Uterus (tissue), 4 donors: Measurements from ENCODE around the gene CXorf65. TPM values are rescaled to one million over a fixed set of nuclear protein-coding genes. Genes with fewer than 3 reads are reported as not detected.

Experiments used
- DNase-seq, 2 donors: peaks; one replicate each; pipeline ENCODE4 v3.0.0-alpha.2; 2019 to 2020
- H3K27ac ChIP-seq, 2 donors: fragments of 200-600 bp; sonication (generic); 1 replicate in 1 of 2; 2 replicates in 1 of 2; pipeline ENCODE4 v1.5.1; 2016 to 2018
- H3K27me3 ChIP-seq, 2 donors: fragments of 200-600 bp; sonication (generic); one replicate each; pipeline ENCODE4 v1.5.1; 2018 to 2019; ENCODE audit warnings: control low read depth in 1 of 2
- H3K36me3 ChIP-seq, 2 donors: fragments of 200-600 bp; sonication (generic); one replicate each; pipeline ENCODE4 v1.5.1; 2019; ENCODE audit warnings: control low read depth in 1 of 2
- H3K4me1 ChIP-seq, 2 donors: fragments of 200-600 bp; sonication (generic); one replicate each; pipeline ENCODE4 v1.5.1; 2018 to 2019; ENCODE audit warnings: control low read depth in 1 of 2
- H3K4me3 ChIP-seq, 2 donors: fragments of 200-600 bp; sonication (generic); 1 replicate in 1 of 2; 2 replicates in 1 of 2; pipeline ENCODE4 v1.5.1; 2018 to 2019; ENCODE audit warnings: mild to moderate bottlenecking in 1 of 2
- H3K9me3 ChIP-seq, 2 donors: fragments of 200-600 bp; sonication (generic); one replicate each; pipeline ENCODE4 v1.5.1; 2019; ENCODE audit warnings: control low read depth in 1 of 2
- CTCF ChIP-seq, 4 experiments: fragments of 200-600 bp in 2 of 4; fragments of 450-650 bp in 2 of 4; sonication (generic) in 2 of 4; IDR thresholded peaks; one replicate each; pipeline ENCODE4 v1.5.1; 2016 to 2019; ENCODE audit warnings: antibody characterized with exemption in 4 of 4, mild to moderate bottlenecking in 2 of 4, moderate library complexity in 1 of 4
- POLR2A ChIP-seq, 2 donors: fragments of 450-650 bp; IDR thresholded peaks; one replicate each; pipeline ENCODE4 v1.6.1; 2016; ENCODE audit warnings: antibody characterized with exemption in 2 of 2, mild to moderate bottlenecking in 1 of 2, moderate library complexity in 1 of 2
- intact Hi-C: fragments of 100-400 bp; cut with DNase I; formaldehyde crosslinking; loops from one replicate; pipeline ENCODE4 v1.15.1; 2023; ENCODE audit warnings: low total_unique reads
- small RNA-seq: library from RNA; depleted of rRNA; stranded (forward); fragments of <200 nt; gene quantifications from one replicate; pipeline ENCODE3, GENCODE V24; 2016
- total RNA-seq, 4 donors: library from RNA; depleted of rRNA in 3 of 4; stranded (reverse); fragments of >200 nt in 3 of 4; gene quantifications; one replicate each; pipeline versions ENCODE4 v1.1.0 to v1.2.4, GENCODE V29; 2014 to 2023
- donor health status: DM: yes; HTN: yes; CAD: no.

Gene CXorf65
- total RNA-seq, 4 donors from 2014 or later: 1.1 TPM; not detected in 3

GRCh38 chrX:71056867-71057266 is 49.7 kb downstream of the CXorf65 start:
- TF ChIP-seq POLR2A (IDR thresholded peaks at IDR 0.05): no peak
- no peak for TF ChIP-seq CTCF (IDR thresholded peaks at IDR 0.05)
- Histone ChIP-seq H3K27ac (no peak overlapping the region), H3K4me3 (no peak overlapping the region)

More at GRCh38 chrX:71056867-71057266, 49.7 kb downstream of the CXorf65 start:
- H3K27me3 ChIP-seq: no peaks in the 10 kb centered on the region
- no peaks in the 10 kb centered on the region for H3K4me1 ChIP-seq
- no peak for DNase-seq
- intact Hi-C loops: no loop called here
- H3K36me3 ChIP-seq: no peaks in the 10 kb centered on the region
- H3K9me3 ChIP-seq: no peaks in the 10 kb centered on the region

Small RNAs within 50 kb of the gene (small RNA-seq; reads per million reads assigned to genes)
- not detected for gene CXorf65

Other genes with a start within 250 kb of the CXorf65 start
- gene TEX11, start 198.0 kb downstream of the CXorf65 start, total RNA-seq: under 1 TPM in 1 of 4 donors, not detected in 3; 0.35 TPM
- 10 to 100 TPM in 1 of 4 donors, 1 to 10 TPM in 1, under 1 TPM in 2; 0.18 to 10.4 (median 4.8) TPM for gene SLC7A3, start 175.6 kb downstream of the CXorf65 start, total RNA-seq
- 10 to 100 TPM; 32.9 to 92.7 (median 68.0) TPM for gene SNX12, start 38.4 kb downstream of the CXorf65 start, total RNA-seq
- gene FOXO4, start 10.9 kb downstream of the CXorf65 start, total RNA-seq: 10 to 100 TPM in 2 of 4 donors, 1 to 10 TPM in 2; 7.9 to 40.6 (median 10.1) TPM
- gene IL2RG, start 4.8 kb upstream of the CXorf65 start, total RNA-seq: 10 to 100 TPM in 1 of 4 donors, 1 to 10 TPM in 2, not detected in 1; 3.0 to 42.9 (median 3.3) TPM
- gene MED12, start 11.9 kb upstream of the CXorf65 start, total RNA-seq: 10 to 100 TPM; 11.2 to 91.5 (median 33.0) TPM
- gene NLGN3, start 38.1 kb upstream of the CXorf65 start, total RNA-seq: 10 to 100 TPM in 1 of 4 donors, 1 to 10 TPM in 2, not detected in 1; 1.7 to 14.4 (median 5.1) TPM
- gene GJB1, start 116.5 kb upstream of the CXorf65 start, total RNA-seq: 1 to 10 TPM in 2 of 4 donors, under 1 TPM in 1, not detected in 1; 0.27 to 5.9 (median 3.0) TPM
- 10 to 100 TPM; 12.1 to 37.9 (median 27.3) TPM for gene ZMYM3, start 147.4 kb upstream of the CXorf65 start, total RNA-seq
- gene NONO, start 176.9 kb upstream of the CXorf65 start, total RNA-seq: 100 to 1,000 TPM in 3 of 4 donors, 10 to 100 TPM in 1; 70.0 to 494 (median 216) TPM
- 10 to 100 TPM in 2 of 4 donors, 1 to 10 TPM in 1, not detected in 1; 5.5 to 15.9 (median 11.2) TPM for gene ITGB1BP2, start 195.0 kb upstream of the CXorf65 start, total RNA-seq